DMS79 treated with DMSO at 0.1 percent for 48 hours (cell line): Measurements from ENCODE around the gene CALM3.
A peak's percentile ranks its signal among the peaks of the same experiment; 100 is the strongest.

Experiments
- DNase-seq: peaks from one replicate; lab custom pipeline; 2025; lab: John Stamatoyannopoulos, UW

Gene CALM3

DNA sequence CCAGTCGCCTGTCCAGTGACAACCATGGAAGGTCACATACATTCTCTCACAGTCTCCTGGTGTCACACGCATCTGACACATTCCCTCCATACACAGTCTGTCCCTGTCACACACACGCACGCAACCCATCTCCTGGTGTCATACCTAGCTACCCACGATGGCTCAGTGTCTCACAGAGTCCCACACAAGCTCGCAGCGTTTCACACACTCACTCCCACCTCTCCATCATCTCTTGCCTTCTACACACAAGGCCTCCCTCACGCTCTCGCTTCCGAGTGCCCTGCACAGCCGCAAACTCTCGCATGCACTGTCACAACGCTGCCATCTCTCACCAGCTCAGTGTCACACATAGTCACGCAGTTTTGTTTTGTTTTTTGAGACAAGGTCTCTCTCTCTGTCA, 36.1 kb downstream of the CALM3 start:
- no peak for DNase-seq

DNA sequence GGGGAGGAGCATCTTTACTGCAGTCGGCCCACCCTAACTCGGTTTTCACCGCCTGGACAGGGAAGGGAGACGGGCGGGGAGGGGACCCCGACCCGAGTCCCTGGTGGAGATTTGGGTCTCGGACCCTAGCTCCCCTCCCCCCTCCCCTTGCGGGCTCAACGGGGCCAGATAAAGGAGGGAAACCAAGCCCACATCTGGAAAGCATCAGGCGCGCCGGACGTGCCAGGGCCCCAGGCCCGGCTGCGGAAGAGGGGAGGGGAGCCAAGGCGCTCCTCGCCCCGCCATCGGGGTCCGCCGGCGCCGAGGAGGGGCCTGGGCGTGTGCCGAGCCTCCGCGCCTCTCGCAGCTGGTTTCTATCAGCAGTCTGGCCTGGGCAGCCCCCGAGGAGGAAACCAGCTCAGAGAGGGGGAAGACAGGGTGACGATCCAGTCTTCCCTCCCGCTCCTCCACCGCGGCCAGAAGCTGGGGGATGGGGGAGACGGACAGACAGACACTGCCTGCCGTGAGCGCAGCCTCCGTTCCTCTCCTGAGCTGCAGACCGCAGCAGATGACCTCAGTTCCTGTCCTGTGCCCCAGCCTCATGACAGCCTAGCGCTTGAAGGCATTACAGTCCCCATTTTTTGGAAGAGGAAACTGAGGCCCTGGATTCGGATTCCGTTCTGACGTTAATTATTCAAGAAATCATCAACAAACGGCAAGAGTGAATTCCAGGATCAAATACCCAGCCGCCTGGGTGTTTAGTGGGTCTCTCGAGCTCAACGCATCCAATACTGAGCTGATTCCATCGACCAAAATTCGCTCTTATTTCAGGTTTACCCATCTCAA, 38.4 kb downstream of the CALM3 start:
- DNase-seq: peak; percentile 26

DNA sequence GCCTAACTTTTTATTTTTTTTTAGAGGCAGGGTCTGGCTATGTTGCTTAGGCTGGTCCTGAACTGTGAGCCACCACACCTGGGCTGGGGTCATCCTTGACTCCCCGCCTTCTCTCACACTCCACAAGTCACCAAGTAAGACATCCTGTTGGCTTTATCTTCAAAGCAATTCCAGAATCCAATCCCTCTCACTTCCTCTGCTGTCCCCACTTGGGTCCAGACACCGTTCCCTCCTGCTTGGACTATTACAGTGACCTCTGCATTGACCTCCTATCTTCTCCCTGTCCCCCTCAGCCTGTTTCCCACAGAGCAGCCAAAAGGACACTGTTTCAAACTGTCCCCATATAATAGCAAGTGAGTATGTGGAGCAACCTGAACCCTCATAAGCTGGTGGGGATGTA, 39.5 kb downstream of the CALM3 start:
- DNase-seq: no peak

DNA sequence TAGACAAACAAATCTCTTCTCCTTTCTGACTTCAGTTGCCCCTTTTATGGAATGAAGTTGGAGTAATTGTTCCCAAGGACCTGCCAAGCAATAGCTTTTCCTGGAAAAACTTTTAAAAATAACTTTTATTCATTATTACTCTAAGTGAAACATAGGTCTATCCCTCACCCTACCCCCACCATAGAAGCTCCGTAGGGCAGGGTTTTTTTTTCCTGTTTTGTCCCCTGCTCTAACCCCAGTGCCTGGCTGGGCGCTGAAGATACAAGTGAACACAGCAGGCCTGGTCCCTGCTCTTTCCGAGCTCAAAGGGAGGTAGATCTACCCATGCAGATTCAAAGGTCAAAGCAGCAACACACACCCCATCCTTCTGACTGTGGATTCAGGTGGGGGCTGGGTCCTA, 43.6 kb downstream of the CALM3 start:
- DNase-seq: no peak

DNA sequence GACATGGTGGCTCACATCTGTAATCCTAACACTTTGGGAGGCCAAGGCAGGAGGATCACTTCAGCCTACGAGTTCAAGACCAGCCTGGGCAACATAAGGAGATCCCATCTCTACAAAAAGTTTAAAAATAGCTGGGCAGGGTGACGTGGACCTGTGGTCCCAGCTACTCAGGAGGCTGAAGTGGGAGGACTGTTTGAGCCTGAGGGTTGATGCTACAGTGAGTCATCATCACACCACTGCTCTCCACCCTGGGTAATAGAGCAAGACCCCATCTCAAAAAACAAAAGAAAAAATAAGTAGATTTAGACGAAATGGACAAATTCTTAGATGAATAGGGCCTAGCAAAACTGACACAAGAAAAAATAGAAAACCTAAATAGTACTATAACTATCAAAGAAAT, 45.3 kb downstream of the CALM3 start:
- no peak for DNase-seq

DNA sequence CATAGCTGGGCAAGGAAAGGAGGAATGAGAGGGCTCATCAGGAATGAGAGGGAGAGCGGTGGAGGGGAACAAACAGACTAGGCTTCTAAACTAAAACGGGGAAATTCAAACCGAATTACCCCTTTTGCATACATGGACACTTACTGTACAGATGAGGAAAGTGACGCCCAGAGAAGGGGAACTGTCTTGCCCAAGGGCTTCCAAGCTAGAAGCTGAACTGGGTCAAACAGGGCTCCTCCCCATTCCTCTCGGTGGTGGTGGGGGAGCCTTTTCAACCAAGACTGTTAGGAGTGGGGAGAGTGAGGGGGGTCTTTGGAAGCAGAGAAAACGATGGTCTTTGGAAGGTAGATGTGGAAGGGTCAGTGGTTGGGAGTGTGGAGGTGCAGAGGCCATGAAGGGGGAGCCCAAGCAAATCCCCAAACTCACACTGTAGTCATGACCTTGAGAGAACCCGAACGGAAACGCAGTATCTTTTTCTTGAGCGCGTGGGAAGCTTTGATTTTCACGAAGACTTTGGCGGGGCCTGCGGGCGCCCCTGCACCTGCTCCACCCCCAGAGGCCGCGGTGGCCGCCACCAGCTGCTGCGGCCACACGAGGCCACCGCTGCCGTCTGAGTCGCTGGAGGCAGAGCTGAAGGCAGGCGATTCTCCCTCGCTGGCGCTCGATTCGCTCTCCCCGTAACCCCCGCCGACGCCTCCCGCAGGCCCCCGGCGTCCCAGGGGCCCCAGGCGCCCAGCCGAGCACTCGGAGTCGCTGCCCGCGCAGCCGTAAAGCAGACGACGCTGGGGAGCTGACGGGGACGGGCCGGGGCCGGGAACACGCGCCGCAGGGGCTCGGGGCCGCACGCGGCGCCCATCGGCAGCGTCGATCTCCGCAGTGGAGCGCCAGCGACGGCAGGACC, 47.2 kb downstream of the CALM3 start:
- DNase-seq: no peak

DNA sequence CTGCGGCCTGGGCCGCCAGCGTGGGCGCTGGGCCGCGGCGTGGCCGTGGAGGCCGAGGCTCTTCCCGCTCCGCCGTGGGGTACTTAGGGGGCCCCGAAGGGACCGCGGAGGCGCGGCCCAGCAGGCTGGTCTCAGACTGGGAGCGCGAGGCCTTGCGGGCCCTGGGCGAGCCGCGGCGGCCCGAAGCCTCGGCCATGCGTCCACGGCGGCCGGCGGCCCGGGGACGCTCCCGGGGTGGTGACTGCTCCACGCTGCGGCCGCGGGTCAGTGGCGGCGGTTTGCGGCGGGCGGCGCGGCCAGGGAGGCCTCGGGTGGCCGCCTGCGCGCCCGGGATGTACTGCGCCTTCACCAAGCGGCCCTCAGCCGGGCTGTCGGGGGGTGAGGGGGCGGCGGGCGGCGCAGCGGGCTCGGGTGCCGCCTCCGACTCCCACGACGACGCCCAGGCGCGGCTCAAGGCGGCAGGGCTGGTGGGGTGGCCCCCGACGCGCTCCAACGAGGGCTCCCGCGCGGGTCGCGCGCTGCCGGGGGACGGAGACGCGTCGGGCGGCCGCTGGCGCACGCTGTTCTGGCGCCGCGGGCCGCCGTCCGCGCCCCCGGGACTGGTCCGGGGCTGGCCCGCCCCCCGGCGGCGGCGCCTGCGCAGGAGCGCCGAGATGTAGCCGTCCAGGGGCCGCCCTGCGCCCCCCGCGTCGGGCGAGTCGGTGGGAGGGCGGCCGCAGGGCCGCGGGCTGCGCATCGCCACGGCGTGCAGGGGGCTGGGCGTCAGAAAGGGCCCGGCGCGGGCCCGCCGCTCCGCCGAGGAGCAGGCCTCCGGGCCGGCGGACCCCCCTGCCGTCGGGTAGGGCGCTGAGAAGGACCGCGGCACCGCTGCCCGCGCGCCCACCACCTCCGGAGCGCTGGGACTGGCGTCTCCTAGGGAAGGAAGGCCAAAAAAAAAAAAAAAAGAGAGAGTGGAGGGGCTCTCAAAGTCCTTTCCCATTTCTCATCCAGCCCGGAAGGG, 48.1 kb downstream of the CALM3 start:
- no peak for DNase-seq

DNA sequence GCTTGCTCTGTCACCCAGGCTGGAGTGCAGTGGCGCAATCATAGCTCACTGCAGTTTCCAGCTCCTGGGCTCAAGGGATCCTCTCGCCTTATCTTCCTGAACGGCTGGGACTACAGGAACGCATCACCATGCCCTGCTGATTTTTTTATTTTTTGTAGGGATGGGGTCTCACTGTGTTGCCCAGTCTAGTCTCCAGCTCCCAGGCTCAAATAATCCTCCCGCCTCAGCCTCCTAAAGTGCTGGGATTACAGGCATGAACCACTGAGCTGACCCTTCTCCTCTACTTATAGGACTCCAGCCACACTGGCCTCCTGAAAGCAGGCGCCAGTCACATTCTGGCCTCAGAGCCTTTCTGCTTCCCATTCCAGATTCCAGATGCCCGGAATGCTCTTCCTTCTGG, 49.3 kb downstream of the CALM3 start:
- DNase-seq: no peak

DNA sequence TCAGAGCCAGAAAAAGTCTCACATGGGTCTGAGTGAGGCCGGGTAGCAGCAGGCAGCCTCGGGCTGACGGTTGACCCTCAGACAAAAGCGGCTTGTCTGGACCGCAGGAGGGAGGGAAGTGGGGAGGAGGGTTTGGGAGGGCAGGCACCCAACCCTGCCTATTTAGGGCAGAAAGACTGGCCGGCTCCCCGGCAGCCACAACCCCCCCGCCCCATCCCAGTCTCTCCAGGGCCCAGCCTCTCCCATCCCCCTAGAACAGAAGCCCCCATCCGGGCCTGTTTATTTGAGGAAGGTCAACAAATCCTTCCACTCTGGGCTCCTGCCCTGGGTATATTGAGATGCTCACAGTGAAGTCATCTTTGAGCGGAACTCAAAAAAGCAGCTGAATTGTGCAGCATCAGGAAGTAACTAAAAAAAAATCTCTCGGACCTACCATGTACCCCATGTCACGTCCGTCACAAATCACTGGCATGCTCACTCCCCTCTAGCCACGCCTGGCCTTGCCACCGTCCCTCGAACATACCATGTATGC, 53.6 kb downstream of the CALM3 start:
- DNase-seq: no peak

DNA sequence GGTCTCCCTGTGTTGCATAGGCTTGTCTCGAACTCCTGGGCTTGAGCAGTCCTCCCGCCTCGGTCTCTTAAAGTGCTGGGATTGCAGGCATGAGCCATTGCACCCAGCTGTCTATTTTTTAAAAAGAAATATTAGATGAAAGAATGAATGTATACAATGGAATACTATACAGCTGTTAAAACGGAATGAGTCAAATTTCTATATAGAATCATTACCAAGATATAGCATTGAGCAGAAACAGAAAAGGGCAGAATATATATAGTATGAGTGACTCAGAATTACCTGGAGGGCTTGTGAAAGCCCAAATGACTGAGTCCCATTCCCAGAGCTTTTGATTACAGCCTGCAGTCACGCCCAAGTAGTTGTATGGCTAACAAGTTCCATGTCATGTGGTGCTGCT, 55.4 kb downstream of the CALM3 start:
- no peak for DNase-seq

DNA sequence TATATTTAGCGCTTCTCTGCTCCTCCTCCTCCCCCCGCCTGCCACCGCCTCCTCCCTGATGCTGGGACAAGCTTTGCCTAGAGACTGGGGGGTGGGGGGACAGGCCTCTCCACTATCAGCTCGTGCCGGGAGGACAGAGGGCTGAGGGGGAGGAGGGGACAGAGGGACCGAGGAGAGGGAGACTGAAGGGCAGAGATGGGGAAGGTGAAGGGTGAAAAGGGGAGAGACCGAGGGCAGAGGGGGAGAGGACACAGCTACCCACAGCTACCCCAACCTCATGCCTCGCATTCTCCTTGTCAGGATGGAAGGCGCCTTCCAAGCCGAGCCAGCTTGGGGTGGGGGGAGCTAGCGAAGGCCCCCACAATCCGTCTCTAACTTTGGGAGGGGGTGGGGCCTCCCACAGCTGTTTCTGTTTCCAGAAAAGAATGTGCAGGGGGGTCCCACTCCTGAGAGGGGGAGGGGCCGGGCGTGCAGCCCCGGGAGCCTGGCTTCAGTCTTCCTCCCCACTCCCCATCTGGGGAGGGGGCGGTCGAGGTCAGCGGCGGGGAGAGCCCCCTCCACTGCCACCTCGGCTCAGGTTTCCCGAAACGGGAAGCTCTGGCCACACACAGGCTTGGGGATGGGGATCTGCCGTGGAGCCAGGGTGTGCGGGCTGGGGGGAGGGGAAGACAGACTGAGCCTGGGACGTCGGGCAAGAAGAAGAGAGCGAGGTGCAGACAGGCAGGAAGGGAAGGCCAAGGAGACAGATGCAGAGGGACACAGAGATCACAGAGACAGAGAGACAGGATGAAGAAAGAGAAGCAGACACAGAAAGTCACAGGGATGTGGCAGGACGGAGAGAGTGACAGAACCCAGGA, 58.2 kb downstream of the CALM3 start:
- DNase-seq: no peak

DNA sequence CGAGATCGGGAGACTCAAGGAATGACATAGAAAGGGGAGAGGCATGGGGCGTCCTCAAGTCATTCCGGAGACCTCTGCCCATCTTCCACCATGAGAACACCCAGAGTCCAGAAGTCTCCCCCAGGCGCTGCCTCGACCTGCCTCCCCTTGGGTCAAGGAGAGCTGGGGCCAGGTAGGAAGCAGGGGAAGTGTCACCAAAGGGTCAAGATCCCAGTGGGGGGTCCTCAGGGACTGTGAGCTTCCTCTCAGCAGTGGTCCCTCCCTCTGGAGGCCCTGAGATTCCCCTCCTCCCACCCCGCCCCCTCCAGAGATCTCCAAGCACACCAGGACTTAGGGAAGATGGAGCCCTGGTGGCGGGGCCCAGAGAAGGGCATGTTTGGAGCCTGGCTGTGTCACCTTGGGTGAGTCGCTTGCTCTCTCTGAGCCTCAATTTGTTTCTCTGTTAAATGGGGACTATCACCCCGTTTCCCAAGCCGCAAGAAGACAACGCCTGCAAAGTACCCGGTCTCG, 58.9 kb downstream of the CALM3 start:
- DNase-seq: no peak
